ENCODE results near the gene DARS1.

Gene DARS1

DNA sequence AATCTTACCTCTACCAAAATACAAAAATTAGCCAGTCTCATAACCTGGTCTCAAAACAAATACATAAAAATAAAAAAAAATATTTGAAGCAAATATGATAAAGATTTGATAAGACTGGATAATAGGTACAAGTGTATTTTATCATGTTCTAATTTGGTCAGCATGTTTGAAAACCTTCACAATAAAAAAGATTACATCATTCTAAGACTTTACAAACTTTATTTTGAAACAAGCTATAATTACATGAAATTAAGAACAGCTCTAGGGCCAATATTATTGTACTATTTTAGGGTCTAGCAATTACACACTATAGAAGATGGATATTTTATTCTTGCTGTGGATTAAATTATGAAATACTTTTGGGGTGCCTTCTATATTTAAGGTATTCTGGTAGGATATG, 79.7 kb downstream of the DARS1 start (continued):
- TF ChIP-seq OSR1 (CRISPR knock-in tag; IDR thresholded peaks at IDR 0.05) (no peak), ZC3H10 (CRISPR knock-in tag; IDR thresholded peaks at IDR 0.05) (no peak), RARB (CRISPR knock-in tag; IDR thresholded peaks at IDR 0.05) (no peak), ZFP30 (CRISPR knock-in tag; IDR thresholded peaks at IDR 0.05) (no peak), ARNTL (CRISPR knock-in tag; IDR thresholded peaks at IDR 0.05; ENCODE audit: borderline replicate concordance, low read depth) (no peak)

GRCh38 chr2:135904341-135904989, 81.0 kb downstream of the DARS1 start:
- ATAC-seq, result peak; percentile 60
- TF ChIP-seq TCF4 (CRISPR knock-in tag; IDR thresholded peaks at IDR 0.05; ENCODE audit: borderline replicate concordance) (no peak), POU6F1 (CRISPR knock-in tag; IDR thresholded peaks at IDR 0.05; ENCODE audit: borderline replicate concordance, low read depth) (no peak), SNAI2 (CRISPR knock-in tag; IDR thresholded peaks at IDR 0.05) (no peak), ZNF565 (CRISPR knock-in tag; conservative IDR thresholded peaks at IDR 0.05; ENCODE audit: low read depth) (no peak), ZNF8 (CRISPR knock-in tag; IDR thresholded peaks at IDR 0.05) (no peak), PPARA (CRISPR knock-in tag; IDR thresholded peaks at IDR 0.05; ENCODE audit: borderline replicate concordance) (no peak), OSR1 (CRISPR knock-in tag; IDR thresholded peaks at IDR 0.05) (no peak), ZFP30 (CRISPR knock-in tag; IDR thresholded peaks at IDR 0.05) (no peak), ISL1 (CRISPR knock-in tag; IDR thresholded peaks at IDR 0.05) (no peak)
- TF ChIP-seq, protein P1, sequence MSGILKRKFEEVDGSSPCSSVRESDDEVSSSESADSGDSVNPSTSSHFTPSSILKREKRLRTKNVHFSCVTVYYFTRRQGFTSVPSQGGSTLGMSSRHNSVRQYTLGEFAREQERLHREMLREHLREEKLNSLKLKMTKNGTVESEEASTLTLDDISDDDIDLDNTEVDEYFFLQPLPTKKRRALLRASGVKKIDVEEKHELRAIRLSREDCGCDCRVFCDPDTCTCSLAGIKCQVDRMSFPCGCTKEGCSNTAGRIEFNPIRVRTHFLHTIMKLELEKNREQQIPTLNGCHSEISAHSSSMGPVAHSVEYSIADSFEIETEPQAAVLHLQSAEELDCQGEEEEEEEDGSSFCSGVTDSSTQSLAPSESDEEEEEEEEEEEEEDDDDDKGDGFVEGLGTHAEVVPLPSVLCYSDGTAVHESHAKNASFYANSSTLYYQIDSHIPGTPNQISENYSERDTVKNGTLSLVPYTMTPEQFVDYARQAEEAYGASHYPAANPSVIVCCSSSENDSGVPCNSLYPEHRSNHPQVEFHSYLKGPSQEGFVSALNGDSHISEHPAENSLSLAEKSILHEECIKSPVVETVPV (CRISPR knock-in tag; IDR thresholded peaks at IDR 0.05), result no peak
- TF ChIP-seq, protein P2, sequence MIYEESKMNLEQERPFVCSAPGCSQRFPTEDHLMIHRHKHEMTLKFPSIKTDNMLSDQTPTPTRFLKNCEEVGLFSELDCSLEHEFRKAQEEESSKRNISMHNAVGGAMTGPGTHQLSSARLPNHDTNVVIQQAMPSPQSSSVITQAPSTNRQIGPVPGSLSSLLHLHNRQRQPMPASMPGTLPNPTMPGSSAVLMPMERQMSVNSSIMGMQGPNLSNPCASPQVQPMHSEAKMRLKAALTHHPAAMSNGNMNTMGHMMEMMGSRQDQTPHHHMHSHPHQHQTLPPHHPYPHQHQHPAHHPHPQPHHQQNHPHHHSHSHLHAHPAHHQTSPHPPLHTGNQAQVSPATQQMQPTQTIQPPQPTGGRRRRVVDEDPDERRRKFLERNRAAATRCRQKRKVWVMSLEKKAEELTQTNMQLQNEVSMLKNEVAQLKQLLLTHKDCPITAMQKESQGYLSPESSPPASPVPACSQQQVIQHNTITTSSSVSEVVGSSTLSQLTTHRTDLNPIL (CRISPR knock-in tag; IDR thresholded peaks at IDR 0.05; ENCODE audit: low read depth), result no peak

DNA sequence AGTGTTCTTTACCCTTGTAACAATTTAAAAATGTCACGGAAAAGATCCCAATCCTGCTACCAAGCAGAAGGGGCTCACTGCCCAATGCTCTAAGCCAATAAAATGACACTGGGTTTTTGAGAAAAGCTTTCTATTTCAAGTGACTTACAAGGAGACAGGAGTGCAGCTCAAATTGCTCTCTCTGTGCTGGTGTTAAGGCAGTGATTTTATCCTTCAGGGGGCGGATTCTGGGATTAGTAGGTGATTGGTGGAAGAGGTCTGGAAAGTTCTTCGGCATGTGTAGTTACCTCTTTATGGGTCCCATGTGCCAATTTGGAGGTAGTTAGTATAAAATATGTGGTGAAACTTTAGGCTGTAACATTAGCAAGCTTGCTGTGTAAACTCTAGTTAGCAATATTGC, 81.8 kb downstream of the DARS1 start:
- no peak for ATAC-seq
- no peak for TF ChIP-seq BACH2 (CRISPR knock-in tag; IDR thresholded peaks at IDR 0.05; ENCODE audit: borderline replicate concordance)
- TF ChIP-seq ZC3H10 (CRISPR knock-in tag; IDR thresholded peaks at IDR 0.05), result no peak
- TF ChIP-seq ZFP3 (CRISPR knock-in tag; IDR thresholded peaks at IDR 0.05), result no peak
- no peak for TF ChIP-seq ZNF70 (CRISPR knock-in tag; IDR thresholded peaks at IDR 0.05)
- TF ChIP-seq OSR1 (CRISPR knock-in tag; IDR thresholded peaks at IDR 0.05), result no peak
- no peak for TF ChIP-seq GLIS3 (CRISPR knock-in tag; IDR thresholded peaks at IDR 0.05)

GRCh38 chr2:135899567-135899966, 85.9 kb downstream of the DARS1 start:
- TF ChIP-seq ZNF70 (CRISPR knock-in tag; IDR thresholded peaks at IDR 0.05) (no peak), TOX (CRISPR knock-in tag; IDR thresholded peaks at IDR 0.05; ENCODE audit: borderline replicate concordance) (no peak), TSHZ2 (CRISPR knock-in tag; IDR thresholded peaks at IDR 0.05) (no peak), ESRRG (CRISPR knock-in tag; IDR thresholded peaks at IDR 0.05) (no peak), ZNF565 (CRISPR knock-in tag; conservative IDR thresholded peaks at IDR 0.05; ENCODE audit: low read depth) (no peak), ZNF8 (CRISPR knock-in tag; IDR thresholded peaks at IDR 0.05) (no peak), SNAI2 (CRISPR knock-in tag; IDR thresholded peaks at IDR 0.05) (no peak), GLIS3 (CRISPR knock-in tag; IDR thresholded peaks at IDR 0.05) (no peak)
- no peak for ATAC-seq
